Neural crest cell (in vitro differentiated cells): ENCODE results near the gene RTCB. TPM values are rescaled to one million over a fixed set of nuclear protein-coding genes. Genes with fewer than 3 reads are reported as not detected.
"Not testable (repeated sequence)": the region's sequence is repeated elsewhere in the genome, so short reads cannot be mapped to it uniquely, and the experiment has no call there.

Experiments used
- DNase-seq: peaks from one replicate; pipeline ENCODE4 v3.0.0; 2021; ENCODE audit warnings: low read depth, mixed read lengths, low spot score
- H3K27ac Mint-ChIP-seq: one replicate; pipeline ENCODE4 v1.8.0; 2021; ENCODE audit warnings: mild to moderate bottlenecking, mixed read lengths; ENCODE audit not compliant: unreplicated experiment
- H3K27me3 Mint-ChIP-seq: 2 replicates; pipeline ENCODE4 v1.8.0; 2021; ENCODE audit warnings: low read depth, mild to moderate bottlenecking, mixed read lengths
- H3K36me3 Mint-ChIP-seq: 2 replicates; pipeline ENCODE4 v1.8.0; 2021; ENCODE audit warnings: low read depth, mild to moderate bottlenecking, mixed read lengths
- H3K4me1 Mint-ChIP-seq: 2 replicates; pipeline ENCODE4 v1.8.0; 2021; ENCODE audit warnings: mixed read lengths
- H3K4me3 Mint-ChIP-seq: one replicate; pipeline ENCODE4 v1.8.0; 2021; ENCODE audit warnings: mild to moderate bottlenecking, mixed read lengths
- H3K9me3 Mint-ChIP-seq: 2 replicates; pipeline ENCODE4 v1.8.0; 2021; ENCODE audit warnings: mixed read lengths
- total RNA-seq: library from RNA; stranded (reverse); gene quantifications from 2 replicates; pipeline ENCODE4 v1.2.1, GENCODE V29; 2021
- TF ChIP-seq, protein P1 (sequence below): fragments of 200-600 bp; sonication (generic); conservative IDR thresholded peaks from 2 replicates; pipeline ENCODE4 v1.5.0; 2021; ENCODE audit warnings: antibody characterized with exemption, mild to moderate bottlenecking

The RTCB gene
- total RNA-seq, 1 donor from 2014 or later: 117 TPM

DNA sequence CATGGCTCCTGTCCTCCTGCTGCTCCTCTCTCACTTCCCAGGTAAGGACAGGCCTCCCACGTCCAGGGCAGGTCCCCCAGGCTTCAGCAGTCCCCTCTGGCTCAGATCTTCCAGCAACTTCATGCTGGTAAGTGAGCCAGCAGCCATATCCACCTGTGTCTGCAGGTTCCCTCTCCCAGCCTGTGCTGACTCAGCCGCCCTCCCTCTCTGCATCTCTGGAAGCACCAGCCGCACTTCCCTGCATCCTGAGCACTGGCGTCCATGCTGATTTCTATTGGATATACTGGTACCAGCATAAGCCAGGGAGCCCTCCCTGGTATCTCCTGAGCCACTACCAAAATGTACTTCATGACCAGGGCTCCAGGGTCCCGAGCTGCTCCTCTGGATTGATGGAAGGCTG lies 35.4 kb downstream of the RTCB start:
- TF ChIP-seq, protein P1, sequence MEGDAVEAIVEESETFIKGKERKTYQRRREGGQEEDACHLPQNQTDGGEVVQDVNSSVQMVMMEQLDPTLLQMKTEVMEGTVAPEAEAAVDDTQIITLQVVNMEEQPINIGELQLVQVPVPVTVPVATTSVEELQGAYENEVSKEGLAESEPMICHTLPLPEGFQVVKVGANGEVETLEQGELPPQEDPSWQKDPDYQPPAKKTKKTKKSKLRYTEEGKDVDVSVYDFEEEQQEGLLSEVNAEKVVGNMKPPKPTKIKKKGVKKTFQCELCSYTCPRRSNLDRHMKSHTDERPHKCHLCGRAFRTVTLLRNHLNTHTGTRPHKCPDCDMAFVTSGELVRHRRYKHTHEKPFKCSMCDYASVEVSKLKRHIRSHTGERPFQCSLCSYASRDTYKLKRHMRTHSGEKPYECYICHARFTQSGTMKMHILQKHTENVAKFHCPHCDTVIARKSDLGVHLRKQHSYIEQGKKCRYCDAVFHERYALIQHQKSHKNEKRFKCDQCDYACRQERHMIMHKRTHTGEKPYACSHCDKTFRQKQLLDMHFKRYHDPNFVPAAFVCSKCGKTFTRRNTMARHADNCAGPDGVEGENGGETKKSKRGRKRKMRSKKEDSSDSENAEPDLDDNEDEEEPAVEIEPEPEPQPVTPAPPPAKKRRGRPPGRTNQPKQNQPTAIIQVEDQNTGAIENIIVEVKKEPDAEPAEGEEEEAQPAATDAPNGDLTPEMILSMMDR: no peak
- H3K9me3 Mint-ChIP-seq: no peaks in the 10 kb centered on the region
- H3K4me1 Mint-ChIP-seq: peaks cover 11% of the 10 kb centered on the region
- no peaks in the 10 kb centered on the region for H3K27me3 Mint-ChIP-seq
- no peaks in the 10 kb centered on the region for H3K36me3 Mint-ChIP-seq
- no peak overlapping the region for H3K27ac Mint-ChIP-seq
- no peak overlapping the region for H3K4me3 Mint-ChIP-seq
- no peak for DNase-seq

DNA sequence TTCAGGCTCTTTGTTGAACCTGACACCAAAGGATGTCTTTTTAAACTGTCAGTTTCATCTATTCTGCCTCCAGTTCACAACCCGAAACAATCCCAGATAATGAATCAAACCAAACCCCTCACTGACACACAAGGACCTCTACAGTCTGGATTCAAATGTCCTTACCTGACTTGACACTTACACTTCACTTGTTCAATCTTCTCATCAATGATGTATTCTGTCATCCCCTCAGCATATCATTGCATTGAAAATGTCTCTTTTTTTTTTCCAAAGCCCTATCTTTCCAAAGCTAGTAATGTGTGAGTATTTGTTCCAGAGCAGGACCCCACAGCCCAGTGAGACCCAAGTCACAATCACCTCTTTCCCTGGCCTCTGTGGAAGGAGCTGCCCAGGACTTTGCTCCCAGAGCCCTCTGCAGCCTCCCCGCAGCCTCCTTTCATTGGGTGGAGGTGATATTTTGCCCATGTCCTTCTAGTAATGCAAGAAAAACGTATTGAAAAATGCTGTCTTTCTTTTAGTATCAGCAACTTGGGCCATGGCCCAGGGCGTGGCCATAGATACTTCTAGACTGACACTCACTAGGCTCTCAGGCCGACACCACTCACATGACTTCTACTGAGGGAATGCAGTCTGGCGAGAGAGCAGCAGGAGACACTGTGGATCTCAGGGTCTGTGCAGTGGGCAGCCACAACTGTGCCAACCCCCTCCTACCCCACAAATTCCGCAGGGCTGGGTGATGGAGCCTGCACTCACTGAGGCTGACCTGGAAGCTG lies 36.2 kb downstream of the RTCB start:
- H3K27me3 Mint-ChIP-seq: no peaks in the 10 kb centered on the region

DNA sequence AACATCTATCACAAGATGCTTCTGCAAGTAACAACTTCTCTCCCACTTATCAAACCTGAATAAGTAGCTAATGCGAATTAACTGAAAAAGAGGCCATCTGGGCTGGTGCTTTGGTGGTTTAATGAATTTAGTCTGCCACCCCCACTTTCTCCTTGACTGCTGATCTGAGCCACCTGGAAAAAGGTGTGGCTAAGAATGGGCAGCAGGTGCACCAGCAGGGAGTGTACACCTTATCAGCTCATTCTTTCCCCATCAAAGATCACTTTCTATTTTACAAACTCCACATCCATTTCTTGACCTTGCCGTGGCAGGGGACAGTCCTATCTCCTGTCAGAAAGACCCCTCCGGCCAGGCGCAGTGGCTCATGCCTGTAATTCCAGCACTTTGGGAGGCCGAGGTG lies 47.8 kb downstream of the RTCB start:
- H3K9me3 Mint-ChIP-seq: peaks cover 8% of the 10 kb centered on the region
- no peaks in the 10 kb centered on the region for H3K36me3 Mint-ChIP-seq
- no peaks in the 10 kb centered on the region for H3K4me1 Mint-ChIP-seq
- H3K27me3 Mint-ChIP-seq: no peaks in the 10 kb centered on the region
- H3K4me3 Mint-ChIP-seq: no peak overlapping the region
- TF ChIP-seq, protein P1: no peak
- H3K27ac Mint-ChIP-seq: no peak overlapping the region
- DNase-seq: no peak

More for the DNA sequence above, 36.2 kb downstream of the RTCB start:
- H3K36me3 Mint-ChIP-seq: no peaks in the 10 kb centered on the region
- TF ChIP-seq, protein P1: no peak
- H3K9me3 Mint-ChIP-seq: no peaks in the 10 kb centered on the region
- no peak overlapping the region for H3K27ac Mint-ChIP-seq
- peaks cover 11% of the 10 kb centered on the region for H3K4me1 Mint-ChIP-seq
- no peak for DNase-seq
- no peak overlapping the region for H3K4me3 Mint-ChIP-seq

DNA sequence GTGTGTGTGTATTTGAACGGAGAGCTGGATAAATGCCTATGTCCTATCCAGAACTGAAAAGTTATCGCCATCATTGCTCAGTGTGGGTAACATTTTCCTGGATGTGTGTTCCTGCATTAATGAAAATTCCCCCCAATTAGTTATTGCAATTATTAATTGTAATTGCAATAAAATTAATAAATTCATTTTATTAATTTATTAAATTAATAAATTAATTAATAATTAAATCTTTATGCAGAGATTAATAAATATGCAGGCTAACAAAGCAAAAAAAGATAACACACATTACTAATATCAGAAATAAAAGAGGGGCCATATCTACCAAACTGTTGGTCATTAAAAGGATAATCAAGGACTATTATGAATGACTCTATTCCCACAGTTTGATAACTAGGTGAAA lies 50.8 kb downstream of the RTCB start:
- H3K4me1 Mint-ChIP-seq: no peaks in the 10 kb centered on the region
- H3K27me3 Mint-ChIP-seq: no peaks in the 10 kb centered on the region
- TF ChIP-seq, protein P1: no peak
- DNase-seq: no peak
- no peaks in the 10 kb centered on the region for H3K36me3 Mint-ChIP-seq
- H3K9me3 Mint-ChIP-seq: no peaks in the 10 kb centered on the region
- H3K27ac Mint-ChIP-seq: no peak overlapping the region
- no peak overlapping the region for H3K4me3 Mint-ChIP-seq

DNA sequence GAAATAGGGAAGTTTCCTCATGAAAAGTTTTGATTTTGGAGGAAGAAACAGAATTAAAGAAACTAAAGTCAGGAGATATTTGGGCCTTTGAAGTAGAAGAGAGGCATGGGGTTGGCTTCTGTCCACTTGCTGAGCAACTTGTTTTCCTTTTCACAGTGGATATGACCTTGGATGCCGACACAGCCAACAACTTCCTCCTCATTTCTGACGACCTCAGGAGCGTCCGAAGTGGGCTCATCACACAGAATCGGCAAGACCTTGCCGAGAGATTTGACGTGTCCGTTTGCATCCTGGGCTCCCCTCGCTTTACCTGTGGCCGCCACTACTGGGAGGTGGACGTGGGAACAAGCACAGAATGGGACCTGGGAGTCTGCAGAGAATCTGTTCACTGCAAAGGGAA lies 52.0 kb downstream of the RTCB start:
- not testable (repeated sequence) for H3K4me1 Mint-ChIP-seq, H3K36me3 Mint-ChIP-seq, H3K27ac Mint-ChIP-seq, DNase-seq, H3K4me3 Mint-ChIP-seq, H3K27me3 Mint-ChIP-seq, H3K9me3 Mint-ChIP-seq

DNA sequence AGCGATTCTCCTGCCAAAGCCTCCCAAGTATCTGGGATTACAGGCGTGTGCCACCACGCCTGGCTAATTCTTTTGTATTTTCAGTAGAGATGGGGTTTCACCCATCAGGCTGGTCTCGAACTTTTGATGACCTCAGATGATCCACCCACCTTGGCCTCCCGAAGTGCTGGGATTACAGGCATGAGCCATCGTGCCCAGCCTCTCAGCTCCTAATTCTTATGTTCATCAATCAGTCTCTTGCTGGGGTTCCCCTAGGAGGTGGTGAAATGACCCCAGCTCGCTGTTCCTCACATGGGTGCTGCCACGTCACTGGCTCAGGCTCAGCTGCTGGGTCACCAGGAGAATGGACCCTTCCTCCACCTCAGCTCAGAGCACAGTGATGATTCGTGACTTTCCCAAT lies 54.5 kb downstream of the RTCB start, which contains the start of gene RFPL3:
Gene RFPL3, plus strand, starts transcription at position 301 of the 400 bp plus-strand sequence. CDS start 205 bp downstream, outside the sequence.
- H3K27me3 Mint-ChIP-seq, H3K4me1 Mint-ChIP-seq, H3K36me3 Mint-ChIP-seq, H3K4me3 Mint-ChIP-seq, H3K27ac Mint-ChIP-seq, H3K9me3 Mint-ChIP-seq, DNase-seq: not testable (repeated sequence)
